Nephron (organoid): Measurements from ENCODE around the gene PCNA.
A peak's percentile ranks its signal among the peaks of the same experiment; 100 is the strongest.

Experiments
- H3K27ac Mint-ChIP-seq, 3 experiments: 2 replicates each; pipeline ENCODE4 v1.8.0; 2020; ENCODE audit warnings: mixed read lengths in 3 of 3, mild to moderate bottlenecking in 2 of 3, moderate library complexity in 1 of 3
- H3K27me3 Mint-ChIP-seq: 2 replicates; pipeline ENCODE4 v1.8.0; 2021; ENCODE audit warnings: low read depth, mild to moderate bottlenecking, moderate library complexity, mixed read lengths
- H3K36me3 Mint-ChIP-seq: 2 replicates; pipeline ENCODE4 v1.8.0; 2020; ENCODE audit warnings: low read depth, mixed read lengths
- H3K4me1 Mint-ChIP-seq: 2 replicates; pipeline ENCODE4 v1.8.0; 2020; ENCODE audit warnings: mixed read lengths
- H3K4me3 Mint-ChIP-seq, 3 experiments: 2 replicates each; pipeline ENCODE4 v1.8.0; 2020; ENCODE audit warnings: mild to moderate bottlenecking in 3 of 3, mixed read lengths in 3 of 3, moderate library complexity in 2 of 3
- H3K9me3 Mint-ChIP-seq: 2 replicates; pipeline ENCODE4 v1.8.0; 2020; ENCODE audit warnings: mixed read lengths
- TF ChIP-seq, protein P1 (sequence below), 3 experiments: fragments of 200-600 bp; sonication (generic); IDR thresholded peaks; one replicate each; pipeline ENCODE4 v1.5.0; 2021; ENCODE audit warnings: antibody characterized with exemption in 3 of 3; ENCODE audit not compliant: unreplicated experiment in 3 of 3

PCNA gene

GRCh38 chr20:5119435-5120184 is at the start of gene PCNA:
Gene PCNA, minus strand, starts transcription at chr20:5119958. Its CDS starts 160 bp downstream, at chr20:5119798.
- Mint-ChIP-seq H3K27ac (peak within 1 kb of the TSS; percentile 94 to 97 (median 95)), H3K36me3 (peaks cover 27% of the 10 kb centered on the region), H3K27me3 (no peaks in the 10 kb centered on the region), H3K9me3 (no peaks in the 10 kb centered on the region), H3K4me1 (peaks cover 29% of the 10 kb centered on the region), H3K4me3 (peak within 1 kb of the TSS; percentile 91 to 94 (median 91))
- TF ChIP-seq, protein P1, sequence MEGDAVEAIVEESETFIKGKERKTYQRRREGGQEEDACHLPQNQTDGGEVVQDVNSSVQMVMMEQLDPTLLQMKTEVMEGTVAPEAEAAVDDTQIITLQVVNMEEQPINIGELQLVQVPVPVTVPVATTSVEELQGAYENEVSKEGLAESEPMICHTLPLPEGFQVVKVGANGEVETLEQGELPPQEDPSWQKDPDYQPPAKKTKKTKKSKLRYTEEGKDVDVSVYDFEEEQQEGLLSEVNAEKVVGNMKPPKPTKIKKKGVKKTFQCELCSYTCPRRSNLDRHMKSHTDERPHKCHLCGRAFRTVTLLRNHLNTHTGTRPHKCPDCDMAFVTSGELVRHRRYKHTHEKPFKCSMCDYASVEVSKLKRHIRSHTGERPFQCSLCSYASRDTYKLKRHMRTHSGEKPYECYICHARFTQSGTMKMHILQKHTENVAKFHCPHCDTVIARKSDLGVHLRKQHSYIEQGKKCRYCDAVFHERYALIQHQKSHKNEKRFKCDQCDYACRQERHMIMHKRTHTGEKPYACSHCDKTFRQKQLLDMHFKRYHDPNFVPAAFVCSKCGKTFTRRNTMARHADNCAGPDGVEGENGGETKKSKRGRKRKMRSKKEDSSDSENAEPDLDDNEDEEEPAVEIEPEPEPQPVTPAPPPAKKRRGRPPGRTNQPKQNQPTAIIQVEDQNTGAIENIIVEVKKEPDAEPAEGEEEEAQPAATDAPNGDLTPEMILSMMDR (IDR thresholded peaks at IDR 0.05; ENCODE audit: unreplicated experiment in 3 of 3) = no peak

- TF ChIP-seq, protein P1 (IDR thresholded peaks at IDR 0.05; ENCODE audit: unreplicated experiment in 3 of 3) = no peak
- H3K9me3 Mint-ChIP-seq = no peaks in the 10 kb centered on the region
Measured at GRCh38 chr20:5168651-5169396, 49.1 kb upstream of the PCNA start.

GRCh38 chr20:5164645-5165625 is 45.2 kb upstream of the PCNA start:
- Mint-ChIP-seq H3K36me3 (no peaks in the 10 kb centered on the region), H3K9me3 (no peaks in the 10 kb centered on the region), H3K27me3 (no peaks in the 10 kb centered on the region), H3K4me1 (peaks cover 30% of the 10 kb centered on the region), H3K27ac (no peak overlapping the region), H3K4me3 (no peak overlapping the region)
- TF ChIP-seq, protein P1 (IDR thresholded peaks at IDR 0.05; ENCODE audit: unreplicated experiment in 3 of 3) = no peak

More at GRCh38 chr20:5168651-5169396, 49.1 kb upstream of the PCNA start:
- Mint-ChIP-seq H3K4me1 (peaks cover 60% of the 10 kb centered on the region), H3K27ac (peak overlapping the region in 2 of 3 experiments; percentile 11 to 29), H3K27me3 (no peaks in the 10 kb centered on the region), H3K36me3 (no peaks in the 10 kb centered on the region), H3K4me3 (no peak overlapping the region)

DNA sequence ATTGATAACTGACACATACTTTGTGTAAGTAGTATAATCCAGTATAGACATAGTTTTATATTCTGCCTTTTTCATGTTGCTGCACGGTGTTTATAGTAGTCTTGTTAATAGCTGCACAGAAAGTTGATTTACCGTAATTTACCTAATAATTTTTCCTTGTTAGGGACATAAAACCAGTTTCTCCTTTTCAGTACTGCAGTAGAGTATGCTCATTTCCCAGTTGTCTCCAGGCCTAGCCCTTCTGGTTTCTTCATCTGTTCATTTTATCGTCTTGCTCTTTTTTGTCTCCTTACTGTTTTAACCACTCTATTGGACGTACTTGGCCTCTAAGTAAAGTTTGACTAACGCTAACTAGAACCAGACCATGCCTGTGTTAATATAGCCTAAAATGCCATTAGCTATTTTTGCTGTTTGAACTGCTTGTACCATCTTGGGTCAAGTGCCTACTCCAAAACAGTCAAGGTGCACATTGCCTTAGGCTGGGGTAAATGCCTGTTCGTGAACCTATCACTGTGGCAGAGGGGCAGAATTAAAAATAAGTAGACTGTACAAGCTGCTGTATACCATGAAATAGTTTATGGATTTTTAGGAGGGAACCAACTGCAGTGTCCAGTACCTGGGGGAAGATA is 41.9 kb upstream of the PCNA start:
- Mint-ChIP-seq H3K4me3 (no peak overlapping the region), H3K36me3 (no peaks in the 10 kb centered on the region), H3K9me3 (no peaks in the 10 kb centered on the region), H3K27ac (no peak overlapping the region), H3K4me1 (peaks cover 23% of the 10 kb centered on the region), H3K27me3 (no peaks in the 10 kb centered on the region)
- TF ChIP-seq, protein P1 (IDR thresholded peaks at IDR 0.05; ENCODE audit: unreplicated experiment in 3 of 3) = no peak

GRCh38 chr20:5160882-5161281 is 41.1 kb upstream of the PCNA start:
- Mint-ChIP-seq H3K4me3 (no peak overlapping the region), H3K4me1 (peaks cover 25% of the 10 kb centered on the region), H3K27me3 (no peaks in the 10 kb centered on the region), H3K36me3 (peaks cover 2% of the 10 kb centered on the region), H3K27ac (no peak overlapping the region), H3K9me3 (no peaks in the 10 kb centered on the region)
- TF ChIP-seq, protein P1 (IDR thresholded peaks at IDR 0.05; ENCODE audit: unreplicated experiment in 3 of 3) = no peak
